Karpas-422 (cell line): ENCODE results near the gene SUPT20H. TPM values are rescaled to one million over a fixed set of nuclear protein-coding genes. Genes with fewer than 3 reads are reported as not detected.

Source experiments
- DNase-seq: peaks from one replicate; pipeline ENCODE4 v3.0.0-alpha.2; 2015
- H2AFZ ChIP-seq: fragments of 200-600 bp; sonication (generic); 2 replicates; pipeline ENCODE4 v1.6.1; 2014; ENCODE audit warnings: antibody characterized with exemption, low read length, mixed read lengths
- H3K27ac ChIP-seq: fragments of 200-600 bp; sonication (generic); 2 replicates; pipeline ENCODE4 v1.5.1; 2014; ENCODE audit warnings: mild to moderate bottlenecking, low read length, moderate library complexity
- H3K27me3 ChIP-seq: fragments of 200-600 bp; sonication (generic); 2 replicates; pipeline ENCODE4 v1.6.1; 2014; ENCODE audit warnings: low read length, mixed read lengths
- H3K36me3 ChIP-seq: fragments of 200-600 bp; sonication (generic); 2 replicates; pipeline ENCODE4 v1.6.1; 2014; ENCODE audit warnings: low read length, mixed read lengths; ENCODE audit not compliant: insufficient read depth
- H3K4me1 ChIP-seq: fragments of 200-600 bp; sonication (generic); 2 replicates; pipeline ENCODE4 v1.6.1; 2014; ENCODE audit warnings: mild to moderate bottlenecking, low read length, mixed read lengths
- H3K4me2 ChIP-seq: fragments of 200-600 bp; sonication (generic); 2 replicates; pipeline ENCODE4 v1.6.1; 2014; ENCODE audit warnings: low read length, low read depth, mild to moderate bottlenecking; ENCODE audit not compliant: poor library complexity, severe bottlenecking
- H3K4me3 ChIP-seq: fragments of 200-600 bp; sonication (generic); 2 replicates; pipeline ENCODE4 v1.5.1; 2014; ENCODE audit warnings: mild to moderate bottlenecking, antibody characterized with exemption, low read length, mixed read lengths
- H3K79me2 ChIP-seq: fragments of 200-600 bp; sonication (generic); 2 replicates; pipeline ENCODE4 v1.6.1; 2014; ENCODE audit warnings: mild to moderate bottlenecking, low read length, mixed read lengths
- H3K9ac ChIP-seq: fragments of 200-600 bp; sonication (generic); 2 replicates; pipeline ENCODE4 v1.6.0; 2014; ENCODE audit warnings: low read length
- H3K9me2 ChIP-seq: fragments of 200-600 bp; sonication (generic), shearing (Covaris generic); replicated peaks from 2 replicates; pipeline ENCODE4 v1.6.0; 2014; ENCODE audit warnings: mild to moderate bottlenecking, low read length, moderate library complexity; ENCODE audit not compliant: insufficient read depth
- H3K9me3 ChIP-seq: fragments of 300-700, 200-600 bp; sonication (generic); 2 replicates; pipeline ENCODE4 v1.6.1; 2014; ENCODE audit warnings: low read length, mixed read lengths
- H4K20me1 ChIP-seq: fragments of 200-600 bp; sonication (generic); 2 replicates; pipeline ENCODE4 v1.6.1; 2014; ENCODE audit warnings: mild to moderate bottlenecking, antibody characterized with exemption, low read length, low read depth; ENCODE audit not compliant: insufficient read depth
- total RNA-seq: library from RNA; depleted of rRNA; stranded (reverse); fragments of >200 nt; shearing (Covaris generic); gene quantifications from 2 replicates; pipeline ENCODE4 v1.2.3, GENCODE V29; 2014; ENCODE audit warnings: low replicate concordance

The SUPT20H gene
- total RNA-seq, 1 experiment from 2014 or later, result 95.5 TPM

DNA sequence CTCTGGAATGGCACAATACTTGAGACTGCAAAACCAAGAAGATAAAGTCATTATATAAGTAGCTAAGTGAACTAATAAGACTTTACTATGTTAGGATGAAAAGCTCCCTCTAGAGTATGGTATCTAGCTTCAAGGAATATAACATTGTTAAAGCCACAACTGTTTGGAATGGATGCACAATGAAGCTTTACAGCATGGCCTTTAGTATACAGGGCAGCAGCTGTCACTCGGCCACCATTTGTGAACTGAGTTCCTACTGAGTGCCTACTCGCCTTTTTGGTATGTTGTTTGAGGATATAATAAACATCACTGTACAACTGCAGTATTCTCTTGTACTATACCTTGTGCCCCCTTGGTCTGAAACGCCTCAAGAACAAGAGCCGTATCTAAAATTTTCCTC, 67.1 kb downstream of the SUPT20H start:
- Histone ChIP-seq H3K4me3 (no peak overlapping the region), H3K9ac (no peak overlapping the region), H3K27me3 (no peaks in the 10 kb centered on the region), H3K9me2 (no peaks in the 10 kb centered on the region), H3K4me1 (peaks cover 8% of the 10 kb centered on the region), H3K9me3 (no peaks in the 10 kb centered on the region), H3K36me3 (peaks cover 78% of the 10 kb centered on the region), H3K27ac (no peak overlapping the region), H3K79me2 (peaks cover 45% of the 10 kb centered on the region), H4K20me1 (peaks cover 5% of the 10 kb centered on the region; the same call in 1 of the 2 replicates), H3K4me2 (no peak overlapping the region), H2AFZ (no peak overlapping the region)
- no peak for DNase-seq

GRCh38 chr13:36986462-36987240, 72.8 kb downstream of the SUPT20H start:
- Histone ChIP-seq H3K4me2 (no peak overlapping the region), H3K36me3 (peaks cover 71% of the 10 kb centered on the region; the same call in 1 of the 2 replicates), H3K4me3 (no peak overlapping the region), H4K20me1 (no peaks in the 10 kb centered on the region), H3K79me2 (peaks cover 14% of the 10 kb centered on the region), H3K27ac (no peak overlapping the region), H3K9me3 (no peaks in the 10 kb centered on the region), H2AFZ (no peak overlapping the region), H3K9me2 (no peaks in the 10 kb centered on the region), H3K9ac (no peak overlapping the region), H3K4me1 (peaks cover 26% of the 10 kb centered on the region), H3K27me3 (no peaks in the 10 kb centered on the region)
- DNase-seq, result no peak

GRCh38 chr13:36981156-36981743, 78.2 kb downstream of the SUPT20H start:
- no peak overlapping the region for H3K4me3 ChIP-seq
- H4K20me1 ChIP-seq, result no peaks in the 10 kb centered on the region
- H3K79me2 ChIP-seq, result peaks cover 11% of the 10 kb centered on the region
- H3K27ac ChIP-seq, result no peak overlapping the region
- H3K9me3 ChIP-seq, result no peaks in the 10 kb centered on the region
- no peak overlapping the region for H3K4me2 ChIP-seq
- no peaks in the 10 kb centered on the region for H3K9me2 ChIP-seq
- peak; percentile 77 for DNase-seq
- no peak overlapping the region for H3K9ac ChIP-seq
- H3K27me3 ChIP-seq, result no peaks in the 10 kb centered on the region
- H3K36me3 ChIP-seq, result peaks cover 54% of the 10 kb centered on the region
- no peak overlapping the region for H2AFZ ChIP-seq
- peaks cover 29% of the 10 kb centered on the region for H3K4me1 ChIP-seq

DNA sequence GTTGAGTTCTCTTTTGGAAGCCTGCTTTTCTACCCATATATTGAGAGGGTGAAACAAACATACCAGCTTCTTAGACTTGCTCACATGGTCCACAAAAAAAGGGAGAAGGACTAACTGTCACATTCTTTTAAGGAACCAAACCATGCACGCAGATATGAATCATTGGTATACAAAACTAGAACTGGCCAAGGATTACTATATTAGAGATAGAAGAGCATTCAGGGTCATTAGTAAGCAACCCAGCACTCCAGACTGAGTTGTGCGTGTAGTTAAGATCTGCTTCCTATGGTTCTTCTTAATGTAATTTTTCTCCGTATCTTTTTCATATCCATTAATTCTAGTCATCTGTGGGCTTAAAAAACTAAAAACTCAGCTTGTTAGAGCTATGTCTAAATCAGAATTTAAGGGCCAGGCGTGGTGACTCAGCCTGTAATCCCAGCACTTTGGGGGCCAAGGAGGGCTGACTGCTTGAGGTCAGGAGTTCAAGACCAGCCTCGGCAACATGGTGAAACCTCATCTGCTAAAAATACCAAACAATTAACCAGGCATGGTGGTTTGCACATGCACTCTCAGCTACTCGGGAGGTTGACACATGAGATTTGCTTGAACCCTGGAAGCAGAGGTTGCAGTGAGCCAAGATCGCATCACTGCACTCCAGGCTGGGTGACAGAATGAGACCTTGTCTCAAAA, 80.0 kb downstream of the SUPT20H start:
- no peak for DNase-seq
- Histone ChIP-seq H3K27ac (no peak overlapping the region), H3K9me2 (no peaks in the 10 kb centered on the region), H4K20me1 (no peaks in the 10 kb centered on the region), H2AFZ (no peak overlapping the region), H3K79me2 (peaks cover 11% of the 10 kb centered on the region), H3K9ac (no peak overlapping the region), H3K4me3 (no peak overlapping the region), H3K36me3 (peaks cover 45% of the 10 kb centered on the region), H3K9me3 (no peaks in the 10 kb centered on the region), H3K27me3 (no peaks in the 10 kb centered on the region), H3K4me1 (peaks cover 28% of the 10 kb centered on the region), H3K4me2 (no peak overlapping the region)

DNA sequence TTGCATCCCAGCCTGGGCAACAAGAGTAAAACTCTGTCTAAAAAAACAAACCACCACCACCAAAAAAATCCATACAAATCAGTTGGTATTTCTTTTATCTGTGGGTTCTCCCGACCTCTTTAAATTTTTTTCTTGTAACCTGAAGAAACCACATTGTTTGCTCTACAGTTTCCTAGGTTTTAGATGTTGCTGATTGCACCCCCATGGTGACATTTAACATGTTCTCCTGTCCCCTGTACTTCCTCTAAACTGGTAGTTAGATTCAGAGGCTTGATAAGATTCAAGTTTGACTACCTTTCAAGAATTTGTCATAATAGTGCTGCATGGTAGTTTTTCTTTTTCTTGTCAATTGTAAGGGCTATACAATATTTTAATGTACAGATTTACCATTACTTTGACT, 84.3 kb downstream of the SUPT20H start:
- Histone ChIP-seq H3K27ac (no peak overlapping the region), H3K4me1 (peaks cover 10% of the 10 kb centered on the region), H3K4me3 (no peak overlapping the region), H2AFZ (no peak overlapping the region), H3K9me3 (no peaks in the 10 kb centered on the region), H3K4me2 (no peak overlapping the region), H3K36me3 (peaks cover 48% of the 10 kb centered on the region), H3K79me2 (peaks cover 26% of the 10 kb centered on the region), H3K9me2 (no peaks in the 10 kb centered on the region), H3K9ac (no peak overlapping the region), H3K27me3 (no peaks in the 10 kb centered on the region), H4K20me1 (peaks cover 9% of the 10 kb centered on the region; the same call in 1 of the 2 replicates)
- peak; percentile 54 for DNase-seq

DNA sequence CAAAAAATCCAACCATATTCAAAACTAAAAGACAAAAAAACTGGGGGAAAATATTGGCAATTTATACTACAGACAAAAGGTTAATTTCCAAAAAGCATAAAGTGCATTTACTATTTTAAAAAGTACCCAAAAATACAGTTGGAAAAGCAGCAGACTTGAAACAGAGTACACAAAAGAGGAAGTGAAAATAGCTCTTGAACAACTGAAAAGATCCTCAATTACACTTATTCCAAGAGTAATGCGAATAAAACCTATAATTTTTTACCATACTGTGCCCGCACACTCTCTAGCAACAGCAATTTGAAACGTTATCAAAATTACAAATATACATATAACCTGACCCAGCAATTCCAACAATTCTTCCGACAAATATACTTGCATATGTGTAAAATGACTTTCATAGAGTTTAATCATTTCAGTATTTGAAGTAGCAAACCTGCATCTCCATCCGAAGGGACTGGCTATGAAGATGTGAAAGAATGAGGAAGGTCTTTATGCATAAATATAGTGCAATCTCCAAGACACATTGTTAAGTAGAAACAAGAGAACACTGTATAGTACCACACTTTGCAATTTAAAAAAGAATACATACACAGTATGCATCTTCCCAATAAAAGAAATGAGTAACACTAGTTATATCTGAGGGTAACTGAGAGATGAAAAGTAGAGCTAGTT, 85.7 kb downstream of the SUPT20H start:
- Histone ChIP-seq H3K4me2 (no peak overlapping the region), H3K4me3 (no peak overlapping the region)

GRCh38 chr13:36973009-36973408, 86.5 kb downstream of the SUPT20H start:
- peaks cover 48% of the 10 kb centered on the region for H3K36me3 ChIP-seq
- no peak overlapping the region for H3K4me2 ChIP-seq
- H3K9ac ChIP-seq, result no peak overlapping the region
- no peak overlapping the region for H2AFZ ChIP-seq
- H3K27ac ChIP-seq, result no peak overlapping the region
- peaks cover 9% of the 10 kb centered on the region; the same call in 1 of the 2 replicates for H4K20me1 ChIP-seq
- no peak for DNase-seq
- peaks cover 10% of the 10 kb centered on the region for H3K4me1 ChIP-seq
- no peaks in the 10 kb centered on the region for H3K9me3 ChIP-seq
- no peaks in the 10 kb centered on the region for H3K27me3 ChIP-seq
- no peaks in the 10 kb centered on the region for H3K9me2 ChIP-seq
- peaks cover 27% of the 10 kb centered on the region for H3K79me2 ChIP-seq
- no peak overlapping the region for H3K4me3 ChIP-seq

More for the DNA sequence above, 85.7 kb downstream of the SUPT20H start:
- DNase-seq, result peak; percentile 64
- Histone ChIP-seq H3K27ac (no peak overlapping the region), H4K20me1 (peaks cover 9% of the 10 kb centered on the region; the same call in 1 of the 2 replicates), H3K9ac (no peak overlapping the region), H3K9me3 (no peaks in the 10 kb centered on the region), H3K36me3 (peaks cover 45% of the 10 kb centered on the region), H2AFZ (no peak overlapping the region), H3K4me1 (peaks cover 10% of the 10 kb centered on the region), H3K27me3 (no peaks in the 10 kb centered on the region), H3K79me2 (peaks cover 20% of the 10 kb centered on the region), H3K9me2 (no peaks in the 10 kb centered on the region)
